ENCODE measurements around the gene SLC6A16. TPM values are rescaled to one million over a fixed set of nuclear protein-coding genes. Genes with fewer than 3 reads are reported as not detected.

The SLC6A16 gene
- total RNA-seq, 2 donors from 2014 or later = 0.43 to 0.50 TPM

- DNase-seq (no peak), ATAC-seq (no peak)
- intact Hi-C loops (cut with DNase I, micrococcal nuclease) = no loop called here
Observed at GRCh38 chr19:49348305-49349189, 23.6 kb upstream of the SLC6A16 start.

GRCh38 chr19:49347835-49348234, 22.8 kb upstream of the SLC6A16 start:
- DNase-seq (no peak), ATAC-seq (peak; percentile 50)

GRCh38 chr19:49347191-49347590, 22.2 kb upstream of the SLC6A16 start:
- DNase-seq = no peak
- intact Hi-C loops (cut with DNase I, micrococcal nuclease) = no loop called here
- ATAC-seq = no peak

More at GRCh38 chr19:49347835-49348234, 22.8 kb upstream of the SLC6A16 start:
- intact Hi-C loops (cut with DNase I, micrococcal nuclease) = no loop called here

GRCh38 chr19:49344505-49345423, 19.8 kb upstream of the SLC6A16 start:
- DNase-seq = no peak
- no peak for ATAC-seq
- intact Hi-C loops (cut with DNase I, micrococcal nuclease) = no loop called here

GRCh38 chr19:49343123-49343522, 18.1 kb upstream of the SLC6A16 start:
- intact Hi-C loops (cut with DNase I, micrococcal nuclease) = no loop called here
- ATAC-seq (no peak), DNase-seq (no peak)

GRCh38 chr19:49342291-49342721, 17.3 kb upstream of the SLC6A16 start:
- ATAC-seq = no peak
- intact Hi-C loops (cut with DNase I, micrococcal nuclease) = no loop called here
- DNase-seq = no peak

- intact Hi-C loops (cut with DNase I, micrococcal nuclease) = no loop called here
- DNase-seq = no peak
- ATAC-seq = no peak
Observed at GRCh38 chr19:49340865-49341718, 16.1 kb upstream of the SLC6A16 start.

GRCh38 chr19:49340069-49340864, 15.3 kb upstream of the SLC6A16 start:
- peak; percentile 62 to 73 for DNase-seq
- intact Hi-C loops (cut with DNase I, micrococcal nuclease) = no loop called here
- ATAC-seq = peak; percentile 46

- DNase-seq (peak; percentile 85 to 90), ATAC-seq (peak; percentile 87)
- intact Hi-C loops (cut with DNase I, micrococcal nuclease) = no loop called here
Observed at GRCh38 chr19:49339301-49340068, 14.5 kb upstream of the SLC6A16 start.

- ATAC-seq (peak; percentile 85), DNase-seq (peak; percentile 91 to 95)
- intact Hi-C loops (cut with DNase I, micrococcal nuclease) = no loop called here
Observed at GRCh38 chr19:49338691-49339300, 13.8 kb upstream of the SLC6A16 start.

- DNase-seq (no peak), ATAC-seq (no peak)
- intact Hi-C loops (cut with DNase I, micrococcal nuclease) = no loop called here
Observed at GRCh38 chr19:49338023-49338677, 13.2 kb upstream of the SLC6A16 start.

- no peak for ATAC-seq
- intact Hi-C loops (cut with DNase I, micrococcal nuclease) = no loop called here
- no peak for DNase-seq
Observed at GRCh38 chr19:49337267-49338022, 12.5 kb upstream of the SLC6A16 start.

GRCh38 chr19:49336482-49337266, 11.7 kb upstream of the SLC6A16 start:
- intact Hi-C loops (cut with DNase I, micrococcal nuclease) = no loop called here
- DNase-seq = no peak
- ATAC-seq = no peak

GRCh38 chr19:49335784-49336481, 10.9 kb upstream of the SLC6A16 start:
- no peak for ATAC-seq
- intact Hi-C loops (cut with DNase I, micrococcal nuclease) = no loop called here

More at GRCh38 chr19:49335784-49336481, 10.9 kb upstream of the SLC6A16 start:
- no peak for DNase-seq
